ENCODE results near the gene RNF227. TPM values are rescaled to one million over a fixed set of nuclear protein-coding genes. Genes with fewer than 3 reads are reported as not detected.

Gene RNF227
- total RNA-seq, 1 donor from 2014 or later, result 8.0 TPM

DNA sequence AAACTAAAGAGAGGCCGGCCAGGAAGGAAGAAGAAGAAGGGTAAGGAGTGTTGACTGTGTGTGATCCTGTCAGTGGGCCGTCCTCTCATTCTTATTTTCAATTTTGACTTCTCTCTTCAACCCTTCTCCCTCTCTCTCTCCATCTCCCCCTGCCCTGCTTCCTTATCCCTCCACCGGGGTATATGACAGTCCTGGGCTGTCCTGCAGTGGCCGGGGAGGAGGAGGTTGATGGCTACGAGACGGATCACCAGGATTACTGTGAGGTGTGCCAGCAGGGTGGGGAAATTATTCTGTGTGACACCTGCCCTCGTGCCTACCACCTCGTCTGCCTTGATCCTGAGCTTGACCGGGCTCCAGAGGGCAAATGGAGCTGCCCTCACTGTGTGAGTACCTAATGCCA is 21.9 kb downstream of the RNF227 start:
- DNase-seq (peak; percentile 31), ATAC-seq (no peak)
- peaks cover 8% of the 10 kb centered on the region for H3K4me1 ChIP-seq
- no peaks in the 10 kb centered on the region for H3K9me3 ChIP-seq
- intact Hi-C loops (cut with DNase I), result no loop called here
- no peak overlapping the region for H3K4me3 ChIP-seq
- TF ChIP-seq, protein P1, sequence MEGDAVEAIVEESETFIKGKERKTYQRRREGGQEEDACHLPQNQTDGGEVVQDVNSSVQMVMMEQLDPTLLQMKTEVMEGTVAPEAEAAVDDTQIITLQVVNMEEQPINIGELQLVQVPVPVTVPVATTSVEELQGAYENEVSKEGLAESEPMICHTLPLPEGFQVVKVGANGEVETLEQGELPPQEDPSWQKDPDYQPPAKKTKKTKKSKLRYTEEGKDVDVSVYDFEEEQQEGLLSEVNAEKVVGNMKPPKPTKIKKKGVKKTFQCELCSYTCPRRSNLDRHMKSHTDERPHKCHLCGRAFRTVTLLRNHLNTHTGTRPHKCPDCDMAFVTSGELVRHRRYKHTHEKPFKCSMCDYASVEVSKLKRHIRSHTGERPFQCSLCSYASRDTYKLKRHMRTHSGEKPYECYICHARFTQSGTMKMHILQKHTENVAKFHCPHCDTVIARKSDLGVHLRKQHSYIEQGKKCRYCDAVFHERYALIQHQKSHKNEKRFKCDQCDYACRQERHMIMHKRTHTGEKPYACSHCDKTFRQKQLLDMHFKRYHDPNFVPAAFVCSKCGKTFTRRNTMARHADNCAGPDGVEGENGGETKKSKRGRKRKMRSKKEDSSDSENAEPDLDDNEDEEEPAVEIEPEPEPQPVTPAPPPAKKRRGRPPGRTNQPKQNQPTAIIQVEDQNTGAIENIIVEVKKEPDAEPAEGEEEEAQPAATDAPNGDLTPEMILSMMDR (IDR thresholded peaks at IDR 0.05), result no peak
- H3K27ac ChIP-seq, result no peak overlapping the region
- H3K27me3 ChIP-seq, result no peaks in the 10 kb centered on the region
- peaks cover 88% of the 10 kb centered on the region for H3K36me3 ChIP-seq

DNA sequence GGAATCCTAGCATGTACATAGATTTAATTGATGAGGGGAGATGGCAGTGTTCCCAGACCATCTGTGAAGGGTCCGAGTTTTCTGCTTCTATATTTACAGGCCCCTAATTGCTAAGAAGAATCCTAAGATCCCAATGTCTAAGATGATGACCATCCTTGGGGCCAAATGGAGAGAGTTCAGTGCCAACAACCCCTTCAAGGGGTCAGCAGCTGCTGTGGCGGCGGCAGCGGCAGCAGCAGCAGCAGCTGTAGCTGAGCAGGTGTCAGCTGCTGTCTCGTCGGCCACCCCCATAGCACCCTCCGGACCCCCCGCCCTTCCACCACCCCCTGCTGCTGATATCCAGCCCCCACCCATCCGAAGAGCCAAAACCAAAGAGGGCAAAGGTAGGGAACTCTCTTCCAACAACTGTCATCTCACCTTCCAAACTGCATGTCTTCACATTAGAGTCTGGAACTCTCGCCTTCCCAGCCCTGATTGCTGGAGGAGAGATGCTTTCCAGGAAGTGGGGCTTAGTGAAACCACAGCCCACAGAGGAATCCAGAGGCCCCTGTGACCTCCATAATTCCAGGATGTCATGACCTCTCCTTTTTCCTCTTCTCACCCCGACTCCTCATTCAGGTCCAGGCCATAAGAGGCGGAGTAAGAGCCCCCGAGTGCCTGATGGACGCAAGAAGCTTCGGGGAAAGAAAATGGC is 22.8 kb downstream of the RNF227 start:
- intact Hi-C loops (cut with DNase I), result no loop called here

DNA sequence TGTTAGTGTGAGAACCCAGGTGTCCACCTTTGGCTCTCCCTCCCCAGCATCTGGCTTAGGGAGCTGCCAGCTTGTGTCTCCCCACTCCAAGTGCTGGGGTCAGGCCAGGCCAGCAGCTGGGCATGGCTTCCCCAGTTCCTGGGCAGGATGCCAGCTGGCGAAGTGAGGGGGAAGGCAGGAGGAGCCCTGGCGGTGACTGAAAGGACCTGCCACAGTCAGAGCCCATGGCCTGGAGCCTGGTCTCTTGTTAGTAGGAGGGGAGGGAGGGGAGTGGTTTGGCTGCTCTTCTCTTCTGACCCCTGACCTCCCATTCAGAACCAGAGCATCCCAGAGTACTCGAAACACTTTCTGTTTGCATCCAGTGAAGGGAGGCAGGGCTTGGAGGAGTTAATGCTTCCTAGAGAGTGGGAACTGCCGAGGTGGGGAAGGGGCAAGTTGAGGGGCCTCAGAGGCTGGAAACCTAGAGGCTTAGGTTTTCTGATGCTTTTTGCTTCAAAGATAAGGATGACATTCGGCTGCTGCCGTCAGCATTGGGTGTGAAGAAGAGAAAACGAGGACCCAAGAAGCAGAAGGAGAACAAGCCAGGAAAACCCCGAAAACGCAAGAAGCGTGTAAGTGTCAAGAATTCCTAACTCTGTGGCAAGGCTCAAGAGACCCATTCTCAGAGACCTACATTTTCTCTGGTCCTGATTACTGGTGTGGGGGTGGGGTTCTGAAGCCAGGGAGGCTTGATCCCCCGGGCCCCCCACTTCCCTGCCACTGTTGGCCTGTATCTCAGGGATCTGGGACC is 26.7 kb downstream of the RNF227 start:
- Histone ChIP-seq H3K4me3 (no peak overlapping the region), H3K27me3 (no peaks in the 10 kb centered on the region), H3K27ac (peak overlapping the region; percentile 90), H3K4me1 (peaks cover 36% of the 10 kb centered on the region), H3K9me3 (no peaks in the 10 kb centered on the region), H3K36me3 (peaks cover 43% of the 10 kb centered on the region)
- DNase-seq, result peak; percentile 99
- TF ChIP-seq, protein P1 (IDR thresholded peaks at IDR 0.05), result peak; percentile 57
- ATAC-seq, result peak; percentile 77
- intact Hi-C loops (cut with DNase I), result no loop called here

More for the DNA sequence above, 22.8 kb downstream of the RNF227 start:
- TF ChIP-seq, protein P1 (IDR thresholded peaks at IDR 0.05), result no peak
- Histone ChIP-seq H3K9me3 (no peaks in the 10 kb centered on the region), H3K4me3 (no peak overlapping the region), H3K36me3 (peaks cover 80% of the 10 kb centered on the region), H3K27me3 (no peaks in the 10 kb centered on the region), H3K4me1 (peaks cover 17% of the 10 kb centered on the region), H3K27ac (no peak overlapping the region)
- no peak for ATAC-seq
- DNase-seq, result peak; percentile 21

DNA sequence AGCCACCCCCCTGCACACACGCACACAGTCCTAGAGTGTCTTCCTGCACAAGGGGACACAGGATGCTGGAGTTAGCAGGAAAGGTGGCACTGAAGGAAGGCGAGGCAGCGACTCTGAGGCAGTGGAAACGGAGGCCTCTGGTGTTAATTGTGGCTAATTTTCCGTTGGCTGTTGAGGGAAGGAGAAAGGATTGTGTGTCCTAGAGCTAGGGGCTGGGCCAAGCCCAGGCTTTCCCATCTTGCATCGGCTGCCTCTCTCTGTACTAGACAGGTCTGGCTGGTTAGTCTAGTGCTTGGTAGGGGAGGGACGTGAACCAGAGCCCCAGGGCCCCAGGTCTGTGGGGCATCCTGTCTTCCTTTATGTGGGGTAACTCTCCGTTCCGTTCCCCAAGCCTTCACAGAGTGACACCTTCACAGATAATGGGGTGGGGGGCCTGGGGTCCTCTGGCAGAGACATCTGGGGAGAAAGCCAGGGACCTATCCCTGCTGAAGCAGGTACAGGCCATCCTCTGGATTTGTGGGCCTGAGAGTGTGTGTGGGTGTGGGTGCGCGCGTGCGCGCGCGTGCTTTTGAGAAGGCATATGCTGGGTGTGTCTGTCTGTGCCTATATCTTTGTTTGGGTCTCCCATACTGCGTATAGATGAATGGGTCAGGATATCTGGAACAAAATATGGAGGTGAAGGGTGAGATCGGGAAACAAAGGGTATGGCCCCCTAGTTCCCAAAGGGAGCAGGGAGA is 27.7 kb downstream of the RNF227 start, which contains the start of gene CHD3:
CHD3 (plus strand) TSS at position 606 of the 737 bp plus-strand sequence. CDS start 212 bp downstream, outside the sequence.
- TF ChIP-seq, protein P1 (IDR thresholded peaks at IDR 0.05), result no peak
- Histone ChIP-seq H3K27ac (peak within 1 kb of the TSS; percentile 90), H3K4me3 (peak within 1 kb of the TSS; percentile 88), H3K27me3 (no peaks in the 10 kb centered on the region), H3K9me3 (no peaks in the 10 kb centered on the region), H3K36me3 (peaks cover 32% of the 10 kb centered on the region), H3K4me1 (peaks cover 40% of the 10 kb centered on the region)
- ATAC-seq (peak; percentile 35), DNase-seq (no peak)
- intact Hi-C loops (cut with DNase I), result no loop called here

DNA sequence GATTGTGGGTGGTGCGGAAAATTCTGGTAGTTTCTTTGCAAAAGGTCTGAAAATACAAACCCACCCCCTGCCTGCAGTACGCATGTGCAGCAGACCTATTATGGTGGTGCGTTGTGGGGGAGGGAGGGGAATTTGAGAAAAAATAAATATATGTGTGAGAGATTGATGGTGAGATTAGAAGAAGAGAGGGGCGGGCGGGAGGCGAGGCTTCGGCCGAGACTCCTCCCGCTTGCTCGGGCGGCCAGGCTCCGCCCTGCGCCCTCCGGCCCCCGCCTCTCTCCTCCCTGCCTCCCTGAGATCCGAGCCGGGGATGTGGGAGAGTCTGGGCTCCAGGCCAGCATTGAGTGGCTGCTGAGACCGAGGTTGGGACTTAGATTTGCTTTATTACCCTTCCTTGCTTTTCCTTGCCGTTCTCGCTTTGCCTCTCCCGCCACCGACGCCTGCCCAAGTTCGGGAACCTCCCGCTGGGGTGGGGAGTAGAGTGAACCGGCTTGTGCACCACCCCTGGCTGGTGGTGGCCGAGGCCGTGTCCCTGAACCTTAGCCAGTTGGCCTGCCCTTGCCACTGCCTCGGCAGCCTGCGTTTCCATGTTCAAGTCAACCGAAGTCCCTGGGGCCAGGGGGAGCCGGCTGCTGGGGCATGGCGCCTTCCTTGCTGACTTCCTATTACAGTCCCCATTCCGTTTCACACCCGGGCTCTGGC is 28.5 kb downstream of the RNF227 start:
- TF ChIP-seq, protein P1 (IDR thresholded peaks at IDR 0.05), result no peak
- no peaks in the 10 kb centered on the region for H3K27me3 ChIP-seq
- peak; percentile 95 for DNase-seq
- peak overlapping the region; percentile 90 for H3K27ac ChIP-seq
- intact Hi-C loops (cut with DNase I), result no loop called here
- H3K4me1 ChIP-seq, result peaks cover 47% of the 10 kb centered on the region
- peak overlapping the region; percentile 88 for H3K4me3 ChIP-seq
- ATAC-seq, result peak; percentile 89
- H3K36me3 ChIP-seq, result peaks cover 25% of the 10 kb centered on the region
- H3K9me3 ChIP-seq, result no peaks in the 10 kb centered on the region

Data from upper lobe of right lung (tissue), 1 donor.